ENCODE data around the gene GALNT7. TPM values are rescaled to one million over a fixed set of nuclear protein-coding genes. Genes with fewer than 3 reads are reported as not detected.

GALNT7 gene
- total and polyA plus RNA-seq, 2 of the 13 experiments (the other 11 are each of a cell fraction or from before 2014, with no cell fraction given), result 0.08 to 0.13 TPM

- H3K27ac ChIP-seq (ENCODE audit: extremely low read length, insufficient read depth, low read length), result no peak overlapping the region
- in situ Hi-C loops (cut with HindIII; ENCODE audit: extremely low pct_ligation_motif_present, low pct_unique_long_range_greater_than_20kb) (no loop called here), intact Hi-C loops (cut with micrococcal nuclease; ENCODE audit: unreplicated experiment) (no loop called here)
- 56% methylated on average over 1 of the region's 1 CpG for WGBS (ENCODE audit: low lambda C conversion rate)
- H3K4me2 ChIP-seq (ENCODE audit: low read depth, low read length), result no peak overlapping the region
- H3K27me3 ChIP-seq (ENCODE audit: control insufficient read depth in 1 of 2, insufficient read depth in 2 of 2, low read length in 2 of 2), result no peaks in the 10 kb centered on the region
- ATAC-seq (no peak), DNase-seq (ENCODE audit: low spot score) (no peak), FAIRE-seq (no peak)
- no peak overlapping the region for H3K9ac ChIP-seq (ENCODE audit: insufficient read depth, low read depth, low read length)
- ChIA-PET CTCF (ENCODE audit: low intra/inter-chr PET ratio, low total read pairs) (no interaction called here), POLR2A (interaction anchor here (0.9 kb wide), 1 partner anchor 13 kb away, joined by 3 read pairs; the partner anchor contains the start of gene HMGB2)
- H4K20me1 ChIP-seq (ENCODE audit: insufficient read depth, low read length), result no peaks in the 10 kb centered on the region
- no peaks in the 10 kb centered on the region for H3K4me1 ChIP-seq (ENCODE audit: insufficient read depth, low read length)
- no TSS peak for BruUV-seq (replicated peaks)
- TF ChIP-seq ZSCAN22 (CRISPR knock-in tag; IDR thresholded peaks at IDR 0.05) (no peak), ZNF317 (CRISPR knock-in tag; IDR thresholded peaks at IDR 0.05) (peak; percentile 95)
- H2AFZ ChIP-seq (ENCODE audit: low read length), result no peak overlapping the region
- H3K9me3 ChIP-seq (ENCODE audit: low read length), result no peaks in the 10 kb centered on the region
- no peaks in the 10 kb centered on the region for H3K79me2 ChIP-seq (ENCODE audit: insufficient read depth, low read length)
- H3K36me3 ChIP-seq (replicated peaks in 1 of 2; ENCODE audit: control insufficient read depth in 1 of 2, insufficient read depth in 2 of 2, low read length in 2 of 2), result no peaks in the 10 kb centered on the region
- no peak overlapping the region for H3K4me3 ChIP-seq (replicated peaks in 1 of 3; ENCODE audit: insufficient read depth in 1 of 3, low read depth in 2 of 3, low read length in 3 of 3)
These were observed 178.9 kb downstream of the GALNT7 start for GRCh38 chr4:173347467-173347866.

DNA sequence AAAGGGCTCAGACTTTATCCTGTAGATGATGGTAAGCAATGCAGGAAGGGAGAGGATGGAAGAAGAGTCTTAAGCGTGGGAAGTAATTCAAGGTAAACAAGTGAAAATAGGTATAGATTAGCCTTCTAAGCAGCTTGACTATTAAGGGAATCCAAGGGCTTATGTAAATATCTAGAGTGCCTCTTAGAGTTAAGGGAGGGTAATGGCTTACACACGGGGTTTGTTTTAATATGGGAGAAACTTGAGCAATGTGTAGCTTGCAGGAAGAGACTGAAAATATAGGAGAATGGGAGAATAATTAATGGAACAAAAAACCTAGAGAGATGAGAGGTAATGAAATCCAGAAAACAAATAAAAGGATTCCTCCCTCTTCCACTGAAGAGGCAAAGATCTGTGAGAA lies 189.3 kb downstream of the GALNT7 start:
- H3K36me3 ChIP-seq (replicated peaks in 1 of 2; ENCODE audit: control insufficient read depth in 1 of 2, insufficient read depth in 2 of 2, low read length in 2 of 2), result no peaks in the 10 kb centered on the region
- H3K4me2 ChIP-seq (ENCODE audit: low read depth, low read length), result no peak overlapping the region
- BruUV-seq (replicated peaks), result no TSS peak
- no peaks in the 10 kb centered on the region for H3K9me3 ChIP-seq (ENCODE audit: low read length)
- intact Hi-C loops (cut with micrococcal nuclease; ENCODE audit: unreplicated experiment), result no loop called here
- no peaks in the 10 kb centered on the region; a peak in 1 of 5 replicates for H3K27me3 ChIP-seq (ENCODE audit: control insufficient read depth in 1 of 2, insufficient read depth in 2 of 2, low read length in 2 of 2)
- H4K20me1 ChIP-seq (ENCODE audit: insufficient read depth, low read length), result no peaks in the 10 kb centered on the region
- POLR2A ChIA-PET, result no interaction called here
- no peak overlapping the region for H3K4me3 ChIP-seq (replicated peaks in 1 of 3; ENCODE audit: insufficient read depth in 1 of 3, low read depth in 2 of 3, low read length in 3 of 3)
- H3K79me2 ChIP-seq (ENCODE audit: insufficient read depth, low read length), result no peaks in the 10 kb centered on the region
- CTCF ChIA-PET (ENCODE audit: low intra/inter-chr PET ratio, low total read pairs), result no interaction called here
- TF ChIP-seq ZNF225 (CRISPR knock-in tag; IDR thresholded peaks at IDR 0.05), result no peak
- no peak for TF ChIP-seq MATR3 (CRISPR knock-in tag; IDR thresholded peaks at IDR 0.05)
- no peak overlapping the region for H2AFZ ChIP-seq (ENCODE audit: low read length)
- H3K9ac ChIP-seq (ENCODE audit: insufficient read depth, low read depth, low read length), result no peak overlapping the region
- H3K4me1 ChIP-seq (ENCODE audit: insufficient read depth, low read length), result no peaks in the 10 kb centered on the region
- DNase-seq (ENCODE audit: low spot score), result no peak
- no peak for ATAC-seq
- no peak for FAIRE-seq
- WGBS (ENCODE audit: low lambda C conversion rate), result 6% methylated on average over 2 of the region's 2 CpGs
- in situ Hi-C loops (cut with HindIII; ENCODE audit: extremely low pct_ligation_motif_present, low pct_unique_long_range_greater_than_20kb), result no loop called here
- no peak overlapping the region for H3K27ac ChIP-seq (ENCODE audit: extremely low read length, insufficient read depth, low read length)

Data from HepG2 (cell line).